A549 (cell line): Measurements from ENCODE around the gene FAXDC2. TPM values are rescaled to one million over a fixed set of nuclear protein-coding genes. Genes with fewer than 3 reads are reported as not detected.

Experiments
- ATAC-seq, 2 experiments: fragments of 200-7000 bp in 1 of 2; fragments of >200 bp in 1 of 2; cut with Nextera tagmentation in 1 of 2; cut with Tn5 transposase in 1 of 2; 3 replicates each; pipeline versions ENCODE4 v1.8.0 to v1.9.1; 2018 to 2020; ENCODE audit warnings: mild to moderate bottlenecking in 1 of 2, moderate library complexity in 1 of 2
- CTCF ChIA-PET: fragments of 300-600 bp; sonication (Branson Sonifier 250); formaldehyde crosslinking; extraction: SDS; loops from one replicate; lab custom pipeline; 2021; ENCODE audit warnings: antibody characterized with exemption, inconsistent platforms; lab: Yijun Ruan, JAX
- POLR2A ChIA-PET: fragments of 350-600 bp; formaldehyde crosslinking; extraction: SDS; loops from one replicate; lab custom pipeline; 2021; ENCODE audit warnings: antibody characterized with exemption, inconsistent platforms; lab: Yijun Ruan, JAX
- DNase-seq, 2 experiments: peaks; one replicate each; pipeline versions ENCODE4 v3.0.0 to v3.0.0-alpha.2; 2011 to 2016; ENCODE audit warnings: low read depth in 1 of 2, low spot score in 1 of 2
- FAIRE-seq: peaks from 2 replicates; lab custom pipeline; 2011; peaks lifted over from hg19 to GRCh38; lab: Jason Lieb, UNC
- H3K27ac ChIP-seq, 2 experiments: fragments of >200 bp; sonication (Bioruptor Twin); formaldehyde crosslinking; 3 replicates each; pipeline ENCODE4 v1.5.1; 2016 to 2017
- H3K4me1 ChIP-seq: fragments of >200 bp; sonication (Bioruptor Twin); formaldehyde crosslinking; 3 replicates; pipeline ENCODE4 v1.6.1; 2016
- H3K4me2 ChIP-seq: fragments of >200 bp; sonication (Bioruptor Twin); formaldehyde crosslinking; 3 replicates; pipeline ENCODE4 v1.6.1; 2016
- H3K4me3 ChIP-seq: fragments of >200 bp; sonication (Bioruptor Twin); formaldehyde crosslinking; 3 replicates; pipeline ENCODE4 v1.5.1; 2016
- H3K9me3 ChIP-seq: fragments of >200 bp; sonication (Bioruptor Twin); formaldehyde crosslinking; 3 replicates; pipeline ENCODE4 v1.6.1; 2016
- BHLHE40 ChIP-seq: IDR thresholded peaks from 2 replicates; pipeline ENCODE4 v1.6.1; 2012; ENCODE audit warnings: low read depth, low read length, inconsistent platforms
- CHD2 ChIP-seq: fragments of 150-350 bp; IDR thresholded peaks from 2 replicates; pipeline ENCODE4 v1.6.1; 2014; ENCODE audit warnings: low read length; ENCODE audit not compliant: partially characterized antibody
- CTCF ChIP-seq: fragments of >200 bp; sonication (Bioruptor Twin); formaldehyde crosslinking; IDR thresholded peaks from 3 replicates; pipeline ENCODE4 v1.5.1; 2016
- E2F6 ChIP-seq: IDR thresholded peaks from 2 replicates; pipeline ENCODE4 v1.6.1; 2012; ENCODE audit warnings: low read depth, borderline replicate concordance
- EHF ChIP-seq: fragments of 250-450 bp; sonication (Bioruptor Pico); IDR thresholded peaks from 2 replicates; pipeline ENCODE4 v1.5.0; 2020; ENCODE audit warnings: mild to moderate bottlenecking
- EHMT2 ChIP-seq: fragments of 200-600 bp; sonication (generic); IDR thresholded peaks from 2 replicates; pipeline ENCODE4 v1.6.1; 2016; ENCODE audit warnings: antibody characterized with exemption, low read depth, mild to moderate bottlenecking, moderate library complexity
- FOSB ChIP-seq: fragments of 250-450 bp; sonication (Bioruptor Pico); IDR thresholded peaks from 2 replicates; pipeline ENCODE4 v1.5.0; 2020; ENCODE audit warnings: mild to moderate bottlenecking, moderate library complexity
- HES2 ChIP-seq: fragments of >200 bp; sonication (Bioruptor Twin); formaldehyde crosslinking; IDR thresholded peaks from 2 replicates; pipeline ENCODE4 v1.6.1; 2016
- KDM1A ChIP-seq: fragments of 200-600 bp; sonication (generic); IDR thresholded peaks from 2 replicates; pipeline ENCODE4 v1.6.1; 2016; ENCODE audit warnings: low read depth, mild to moderate bottlenecking
- KDM5A ChIP-seq: fragments of 200-600 bp; sonication (generic); IDR thresholded peaks from 2 replicates; pipeline ENCODE4 v1.6.1; 2016; ENCODE audit warnings: antibody characterized with exemption, mild to moderate bottlenecking
- MAFK ChIP-seq: fragments of 450-650 bp; IDR thresholded peaks from 2 replicates; pipeline ENCODE4 v1.6.1; 2014; ENCODE audit not compliant: partially characterized antibody
- MAZ ChIP-seq: fragments of 150-350 bp; IDR thresholded peaks from 2 replicates; pipeline ENCODE4 v1.6.1; 2014; ENCODE audit warnings: antibody characterized with exemption, low read depth, low read length, borderline replicate concordance
- POLR2AphosphoS2 ChIP-seq: conservative IDR thresholded peaks from 2 replicates; pipeline ENCODE4 v1.6.1; 2012; ENCODE audit warnings: low read length, improper control_type of control experiment, inconsistent platforms
- REST ChIP-seq: fragments of 200-600 bp; sonication (generic); IDR thresholded peaks from 2 replicates; pipeline ENCODE4 v1.6.1; 2016; ENCODE audit warnings: antibody characterized with exemption, mild to moderate bottlenecking, moderate library complexity
- RFX5 ChIP-seq: fragments of 450-650 bp; IDR thresholded peaks from 2 replicates; pipeline ENCODE4 v1.7.1; 2014; ENCODE audit warnings: antibody characterized with exemption, mild to moderate bottlenecking, moderate library complexity
- SREBF2 ChIP-seq: fragments of 450-650 bp; IDR thresholded peaks from 2 replicates; pipeline ENCODE4 v1.6.1; 2014; ENCODE audit warnings: mild to moderate bottlenecking, moderate library complexity
- WGBS: methylation state at CpG from one replicate; pipeline ENCODE4 v1.1.6; 2017; ENCODE audit errors: missing lambda C conversion rate; 5-methylcytosine and 5-hydroxymethylcytosine counted together
- polyA plus RNA-seq, 4 experiments: library from polyadenylated mRNA; depleted of rRNA in 3 of 4; stranded (reverse); fragments of >200 nt; fragmentation: RNase III in 1 of 4; extraction: RNeasy Plus Mini Kit Qiagen cat#74134 plus additional on column Dnase treatment in 1 of 4; gene quantifications; 2 replicates in 3 of 4; 3 replicates in 1 of 4; pipeline ENCODE4 v1.2.3, GENCODE V29; 2011 to 2017

Gene FAXDC2
- polyA plus RNA-seq, 2 of the 4 experiments (the other 2 are of a cell fraction): 0.14 to 0.94 TPM

- TF ChIP-seq CTCF: no peak
- no peak for TF ChIP-seq POLR2AphosphoS2
- no peak for TF ChIP-seq SREBF2
- no peak for TF ChIP-seq MAZ
These were observed 71.3 kb downstream of the FAXDC2 start (continued) for GRCh38 chr5:154779105-154779504.

GRCh38 chr5:154778534-154778933 lies 71.9 kb downstream of the FAXDC2 start:
- no peak for DNase-seq
- Histone ChIP-seq H3K27ac (no peak overlapping the region), H3K4me2 (peak overlapping the region; percentile 68), H3K9me3 (no peaks in the 10 kb centered on the region), H3K4me1 (peaks cover 66% of the 10 kb centered on the region), H3K4me3 (no peak overlapping the region)
- TF ChIP-seq MAFK (no peak), CHD2 (no peak)
- CTCF ChIA-PET: interaction anchor here (1.2 to 1.8 kb wide), 2 partner anchors 15 to 128 kb away, joined by 4 to 6 read pairs; no protein-coding TSS in a partner anchor
- POLR2A ChIA-PET: interaction anchor here (0.8 kb wide), 1 partner anchor 21 kb away, joined by 3 read pairs; no protein-coding TSS in a partner anchor
- WGBS: 89% methylated on average over 2 of the region's 2 CpGs
- ATAC-seq: peak; percentile 26 to 41; a peak in 3 of 6 replicates
- FAIRE-seq: no peak

GRCh38 chr5:154776167-154776566 lies 74.2 kb downstream of the FAXDC2 start:
- CTCF ChIA-PET: interaction anchor here (1.0 kb wide), 1 partner anchor 9 kb away, joined by 4 read pairs; no protein-coding TSS in a partner anchor
- TF ChIP-seq E2F6 (no peak), KDM1A (no peak), KDM5A (no peak), FOSB (CRISPR knock-in tag) (no peak), BHLHE40 (no peak), EHMT2 (no peak), RFX5 (no peak), HES2 (no peak), EHF (no peak), REST (no peak)
- Histone ChIP-seq H3K4me3 (no peak overlapping the region), H3K4me2 (no peak overlapping the region), H3K27ac (no peak overlapping the region), H3K4me1 (peaks cover 53% of the 10 kb centered on the region), H3K9me3 (no peaks in the 10 kb centered on the region)
- POLR2A ChIA-PET: no interaction called here
- DNase-seq (no peak), ATAC-seq (no peak), FAIRE-seq (no peak)
- WGBS: 76% methylated on average over 1 of the region's 1 CpG
